Measurements from ENCODE around the gene ALDH3A2.

- no peak for TF ChIP-seq CTCF (IDR thresholded peaks at IDR 0.05)
- TF ChIP-seq POLR2A (IDR thresholded peaks at IDR 0.05) = no peak
Observed at GRCh38 chr17:19703106-19703827, 54.7 kb downstream of the ALDH3A2 start.
